ENCODE results near the gene TXNDC5. TPM values are rescaled to one million over a fixed set of nuclear protein-coding genes. Genes with fewer than 3 reads are reported as not detected.
A peak's percentile ranks its signal among the peaks of the same experiment; 100 is the strongest.

TXNDC5 gene
- total RNA-seq, 4 donors from 2014 or later: 113 to 159 (median 132) TPM

DNA sequence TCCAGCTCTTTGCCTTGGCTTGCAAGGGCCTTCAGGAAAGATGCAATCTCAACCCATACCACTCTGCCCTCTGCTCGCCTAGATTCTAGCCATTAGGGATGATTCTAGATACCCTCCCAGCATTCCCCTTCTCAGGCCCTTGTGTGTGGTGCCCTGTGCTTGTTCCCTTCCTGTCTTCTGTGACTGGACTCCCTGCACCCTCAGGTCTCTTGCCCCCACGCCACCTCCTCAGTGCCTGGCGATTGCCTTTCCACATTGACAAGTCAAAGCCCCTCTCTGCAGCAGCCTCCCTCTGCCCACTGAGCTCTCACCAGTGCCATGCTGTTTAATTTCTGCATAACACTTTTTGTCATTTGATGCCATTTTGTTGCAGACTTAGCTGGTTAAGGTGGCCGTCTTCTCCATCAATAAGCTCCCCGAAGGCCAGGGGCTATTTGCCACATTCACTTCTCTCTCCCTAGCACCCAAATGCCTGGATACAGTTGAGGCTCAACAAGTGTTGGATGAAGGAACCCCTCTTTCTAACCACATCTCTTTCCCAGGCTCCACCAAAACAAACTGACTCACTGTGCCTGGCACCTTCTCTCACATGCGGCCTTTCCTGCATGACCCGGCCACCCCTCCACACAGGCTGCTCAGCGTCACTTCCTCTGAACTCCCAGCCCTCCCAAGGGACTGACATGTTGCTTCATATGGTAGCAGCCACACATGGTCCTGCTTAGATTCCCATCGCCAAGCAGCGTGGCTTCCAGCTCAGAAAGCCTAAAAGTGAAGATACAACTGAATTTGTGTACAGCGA lies 4.6 kb upstream of the TXNDC5 start:
- WGBS, 2 donors: 79 to 82% methylated on average over 11 of the region's 11 CpGs
- Histone ChIP-seq H3K27ac (no peak overlapping the region), H3K9me3 (no peaks in the 10 kb centered on the region), H3K4me3 (replicated peaks in 1 of 3) (no peak overlapping the region), H3K27me3 (no peaks in the 10 kb centered on the region), H3K36me3 (no peaks in the 10 kb centered on the region), H3K4me1 (peaks cover 2 to 4% of the 10 kb centered on the region in 2 donors)
- peak; percentile 21 to 26 for DNase-seq
- TF ChIP-seq CTCF (IDR thresholded peaks at IDR 0.05) (no peak), POLR2A (IDR thresholded peaks at IDR 0.05) (no peak)
- intact Hi-C loops (cut with DNase I): no loop called here

GRCh38 chr6:7914311-7914710 lies 3.7 kb upstream of the TXNDC5 start:
- Histone ChIP-seq H3K9me3 (no peaks in the 10 kb centered on the region), H3K27ac (no peak overlapping the region), H3K27me3 (no peaks in the 10 kb centered on the region), H3K4me1 (peaks cover 7 to 8% of the 10 kb centered on the region in 2 donors), H3K4me3 (replicated peaks in 1 of 3) (no peak overlapping the region), H3K36me3 (no peaks in the 10 kb centered on the region)
- TF ChIP-seq CTCF (IDR thresholded peaks at IDR 0.05) (no peak), POLR2A (IDR thresholded peaks at IDR 0.05) (no peak)
- WGBS, 2 donors: 71 to 79% methylated on average over 5 of the region's 5 CpGs
- intact Hi-C loops (cut with DNase I): no loop called here
- DNase-seq: no peak

DNA sequence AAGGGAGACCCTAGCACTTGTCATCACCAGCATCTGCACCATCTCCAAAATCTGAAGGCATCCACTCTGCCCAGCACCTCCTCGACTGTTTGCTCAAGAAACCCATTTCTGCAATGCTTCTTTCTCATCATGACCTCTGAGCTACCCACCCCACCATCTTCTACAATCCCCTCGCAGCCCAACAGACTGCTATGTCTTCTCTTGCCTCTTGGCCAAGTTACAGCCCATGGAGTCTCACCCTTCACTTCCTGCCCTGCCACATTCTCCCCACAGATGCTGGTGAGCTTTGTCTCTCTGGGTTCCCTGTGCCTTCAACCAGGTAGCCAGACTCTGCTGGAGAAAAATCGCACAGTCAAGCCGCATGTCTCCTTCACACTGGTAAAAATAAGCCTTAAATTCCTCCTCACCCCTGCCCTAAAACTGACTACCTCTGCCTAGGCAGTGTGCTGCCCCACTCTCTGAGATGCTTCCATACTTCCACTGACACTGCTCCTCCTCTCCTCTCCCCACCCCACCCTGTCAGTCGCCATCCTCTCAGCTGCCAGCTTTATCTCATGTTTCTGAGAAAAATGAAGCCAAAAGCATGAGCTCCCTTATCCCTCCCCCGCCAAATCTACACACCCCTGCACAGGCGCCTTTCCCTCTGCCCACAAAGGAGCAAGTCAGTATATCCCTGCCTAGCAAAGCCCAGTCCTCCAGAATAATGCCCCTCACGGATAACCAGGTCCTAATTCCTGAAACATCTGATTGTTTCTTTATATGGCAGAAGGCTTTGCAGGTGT lies 2.3 kb upstream of the TXNDC5 start:
- intact Hi-C loops (cut with DNase I): no loop called here
- Histone ChIP-seq H3K27ac (no peak overlapping the region), H3K36me3 (no peaks in the 10 kb centered on the region), H3K4me1 (peaks cover 11 to 14% of the 10 kb centered on the region in 2 donors), H3K4me3 (replicated peaks in 1 of 3) (no peak overlapping the region), H3K27me3 (no peaks in the 10 kb centered on the region), H3K9me3 (no peaks in the 10 kb centered on the region)
- no peak for TF ChIP-seq POLR2A (IDR thresholded peaks at IDR 0.05)
- no peak for TF ChIP-seq CTCF (IDR thresholded peaks at IDR 0.05)
- WGBS, 2 donors: 74 to 78% methylated on average over 8 of the region's 8 CpGs
- DNase-seq: no peak

- H3K4me1 ChIP-seq: peaks cover 11 to 14% of the 10 kb centered on the region in 2 donors
- H3K4me3 ChIP-seq (replicated peaks in 1 of 3): no peak overlapping the region
- no peak overlapping the region for H3K27ac ChIP-seq
- no peak for DNase-seq
- intact Hi-C loops (cut with DNase I): no loop called here
- H3K36me3 ChIP-seq: no peaks in the 10 kb centered on the region
- WGBS, 2 donors: 85 to 88% methylated on average over 6 of the region's 6 CpGs
- TF ChIP-seq CTCF (IDR thresholded peaks at IDR 0.05) (no peak), POLR2A (IDR thresholded peaks at IDR 0.05) (no peak)
- H3K9me3 ChIP-seq: no peaks in the 10 kb centered on the region
- H3K27me3 ChIP-seq: no peaks in the 10 kb centered on the region
These were observed 1.4 kb upstream of the TXNDC5 start for GRCh38 chr6:7912024-7912423.

- WGBS, 2 donors: 85% methylated on average over 11 of the region's 11 CpGs
- intact Hi-C loops (cut with DNase I): no loop called here
These were observed 747 bp upstream of the TXNDC5 start for GRCh38 chr6:7911345-7911725.

More at GRCh38 chr6:7911345-7911725, 747 bp upstream of the TXNDC5 start:
- H3K4me1 ChIP-seq: peaks cover 11 to 14% of the 10 kb centered on the region in 2 donors
- peak overlapping the region in 1 of 3 donors; percentile 68 for H3K4me3 ChIP-seq (replicated peaks in 1 of 3)
- no peaks in the 10 kb centered on the region for H3K27me3 ChIP-seq
- no peak for DNase-seq
- TF ChIP-seq POLR2A (IDR thresholded peaks at IDR 0.05) (no peak), CTCF (IDR thresholded peaks at IDR 0.05) (no peak)
- H3K9me3 ChIP-seq: no peaks in the 10 kb centered on the region
- H3K36me3 ChIP-seq: no peaks in the 10 kb centered on the region
- peak overlapping the region in 2 of 3 donors; percentile 65 to 77 for H3K27ac ChIP-seq

All from thyroid gland (tissue), 4 donors.